ENCODE results near the gene SPG21. TPM values are rescaled to one million over a fixed set of nuclear protein-coding genes. Genes with fewer than 3 reads are reported as not detected.
"Not testable (repeated sequence)": the region's sequence is repeated elsewhere in the genome, so short reads cannot be mapped to it uniquely, and the experiment has no call there.

Gene SPG21
- polyA plus RNA-seq, 1 experiment = 101 TPM

GRCh38 chr15:65020419-65020818, 30.7 kb upstream of the SPG21 start:
- DNase-seq (ENCODE audit: low read depth, low spot score) = no peak
- H3K9me3 ChIP-seq (ENCODE audit: control insufficient read depth, insufficient read depth, low read length) = no peaks in the 10 kb centered on the region
- H3K27ac ChIP-seq (ENCODE audit: low read depth, low read length) = no peak overlapping the region
- ChIA-PET CTCF (interaction anchor here (0.7 to 2.5 kb wide), 3 partner anchors 13 to 81 kb away, joined by 4 to 11 read pairs (median 4); no protein-coding TSS in a partner anchor), POLR2A (no interaction called here)
- no peak overlapping the region for H3K4me3 ChIP-seq (ENCODE audit: low read depth, low read length)
- H3K27me3 ChIP-seq (ENCODE audit: control insufficient read depth, insufficient read depth, low read length) = no peaks in the 10 kb centered on the region
- no peak for TF ChIP-seq CTCF (IDR thresholded peaks at IDR 0.05; ENCODE audit: low read depth, low read length)

- H3K27ac ChIP-seq (ENCODE audit: low read depth, low read length); H3K27me3 ChIP-seq (ENCODE audit: control insufficient read depth, insufficient read depth, low read length); DNase-seq (ENCODE audit: low read depth, low spot score); CTCF ChIA-PET; H3K4me3 ChIP-seq (ENCODE audit: low read depth, low read length): not testable (repeated sequence)
- peaks cover 11% of the 10 kb centered on the region for H3K9me3 ChIP-seq (ENCODE audit: control insufficient read depth, insufficient read depth, low read length)
- POLR2A ChIA-PET = interaction anchor here (0.6 to 0.7 kb wide), 2 partner anchors 16 to 148 kb away, joined by 6 to 10 read pairs; no protein-coding TSS in a partner anchor
Observed at GRCh38 chr15:65011198-65011597, 21.5 kb upstream of the SPG21 start.

- Histone ChIP-seq H3K9me3 (ENCODE audit: control insufficient read depth, insufficient read depth, low read length) (peaks cover 6% of the 10 kb centered on the region), H3K27me3 (ENCODE audit: control insufficient read depth, insufficient read depth, low read length) (no peaks in the 10 kb centered on the region), H3K4me3 (ENCODE audit: low read depth, low read length) (no peak overlapping the region), H3K27ac (ENCODE audit: low read depth, low read length) (no peak overlapping the region)
- no peak for DNase-seq (ENCODE audit: low read depth, low spot score)
- ChIA-PET POLR2A (interaction anchor here (0.5 kb wide), 1 partner anchor 34 kb away, joined by 3 read pairs; no protein-coding TSS in a partner anchor), CTCF (interaction anchor here (0.6 to 1.0 kb wide), 3 partner anchors 17 to 213 kb away, joined by 3 read pairs; no protein-coding TSS in a partner anchor)
- TF ChIP-seq CTCF (IDR thresholded peaks at IDR 0.05; ENCODE audit: low read depth, low read length) = peak; percentile 33
Observed at GRCh38 chr15:65008983-65009382, 19.3 kb upstream of the SPG21 start.

GRCh38 chr15:65006876-65007275, 17.2 kb upstream of the SPG21 start:
- H3K27me3 ChIP-seq (ENCODE audit: control insufficient read depth, insufficient read depth, low read length) = no peaks in the 10 kb centered on the region
- ChIA-PET CTCF (no interaction called here), POLR2A (no interaction called here)
- no peak overlapping the region for H3K4me3 ChIP-seq (ENCODE audit: low read depth, low read length)
- DNase-seq (ENCODE audit: low read depth, low spot score) = no peak
- TF ChIP-seq CTCF (IDR thresholded peaks at IDR 0.05; ENCODE audit: low read depth, low read length) = no peak
- H3K9me3 ChIP-seq (ENCODE audit: control insufficient read depth, insufficient read depth, low read length) = no peaks in the 10 kb centered on the region
- H3K27ac ChIP-seq (ENCODE audit: low read depth, low read length) = no peak overlapping the region

GRCh38 chr15:65004993-65005392, 15.3 kb upstream of the SPG21 start:
- DNase-seq (ENCODE audit: low read depth, low spot score) = no peak
- CTCF ChIA-PET = interaction anchor here (0.7 kb wide), 1 partner anchor 8 kb away, joined by 3 read pairs; no protein-coding TSS in a partner anchor
- TF ChIP-seq CTCF (IDR thresholded peaks at IDR 0.05; ENCODE audit: low read depth, low read length) = no peak

More at GRCh38 chr15:65004993-65005392, 15.3 kb upstream of the SPG21 start:
- Histone ChIP-seq H3K27ac (ENCODE audit: low read depth, low read length) (no peak overlapping the region), H3K9me3 (ENCODE audit: control insufficient read depth, insufficient read depth, low read length) (no peaks in the 10 kb centered on the region), H3K27me3 (ENCODE audit: control insufficient read depth, insufficient read depth, low read length) (no peaks in the 10 kb centered on the region), H3K4me3 (ENCODE audit: low read depth, low read length) (no peak overlapping the region)
- POLR2A ChIA-PET = interaction anchor here (0.5 kb wide), 1 partner anchor 18 kb away, joined by 3 read pairs; no protein-coding TSS in a partner anchor

Measured in AG04450 (cell line).